Astrocyte (in vitro differentiated cells and primary cell): ENCODE results near the gene UBP1.

Experiments
- CTCF ChIP-seq: IDR thresholded peaks from 2 replicates; pipeline ENCODE4 v1.5.1; 2011; ENCODE audit warnings: low read depth, mild to moderate bottlenecking, inconsistent platforms, low read length, moderate library complexity; ENCODE audit not compliant: insufficient read depth
- EZH2 ChIP-seq: IDR thresholded peaks from 2 replicates; pipeline ENCODE4 v1.6.1; 2012; ENCODE audit warnings: mild to moderate bottlenecking, low read length, inconsistent platforms; ENCODE audit not compliant: insufficient read depth

DNA sequence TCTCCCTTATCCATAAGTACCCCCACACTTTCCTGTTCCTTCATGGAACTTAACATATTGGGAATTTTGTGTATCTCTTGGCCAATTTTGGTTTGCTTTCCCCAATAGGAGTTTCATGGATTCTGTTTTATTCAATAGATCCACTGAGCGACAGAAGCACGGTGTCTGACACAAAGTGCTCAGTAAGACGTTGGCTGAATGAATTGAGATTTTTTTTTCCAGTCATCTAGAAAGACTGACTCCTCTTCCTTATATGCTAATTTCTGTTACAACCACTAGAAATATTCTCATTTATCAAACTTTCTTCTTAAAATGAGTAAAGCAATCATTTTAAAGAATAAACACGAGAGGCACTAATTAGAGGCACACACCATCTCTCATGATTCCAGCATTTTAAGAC lies 48.1 kb downstream of the UBP1 start:
- TF ChIP-seq CTCF (no peak), EZH2 (no peak)
